Right lobe of liver (tissue), 6 donors: Measurements from ENCODE around the gene SLC16A14. TPM values are rescaled to one million over a fixed set of nuclear protein-coding genes. Genes with fewer than 3 reads are reported as not detected.

Experiments used
- ATAC-seq, 4 donors: fragments of 200-7000 bp; cut with Tn5 transposase; one replicate each; pipeline ENCODE4 v1.9.1; 2020; ENCODE audit warnings: mild to moderate bottlenecking in 4 of 4, moderate library complexity in 4 of 4
- DNase-seq, 3 donors: peaks; one replicate each; pipeline ENCODE4 v3.0.0-alpha.2; 2020
- H3K27ac ChIP-seq, 3 donors: fragments of 200-600 bp; one replicate each; pipeline ENCODE4 v1.8.0; 2022
- H3K27me3 ChIP-seq, 2 donors: fragments of 200-600 bp; one replicate each; pipeline ENCODE4 v1.8.0; 2022
- H3K36me3 ChIP-seq, 4 donors: fragments of 200-600 bp; sonication (generic) in 1 of 4; one replicate each; pipeline versions ENCODE4 v1.5.1 to v1.8.0; 2017 to 2022; ENCODE audit warnings: control low read depth in 1 of 4
- H3K4me1 ChIP-seq, 4 donors: fragments of 200-600 bp; sonication (generic) in 1 of 4; one replicate each; pipeline versions ENCODE4 v1.5.1 to v1.8.0; 2017 to 2022; ENCODE audit warnings: control low read depth in 1 of 4
- H3K4me3 ChIP-seq, 3 donors: fragments of 200-600 bp; one replicate each; pipeline ENCODE4 v1.8.0; 2022
- H3K9me3 ChIP-seq, 4 donors: fragments of 200-600 bp; sonication (generic) in 1 of 4; one replicate each; pipeline versions ENCODE4 v1.5.1 to v1.8.0; 2017 to 2022; ENCODE audit warnings: control low read depth in 1 of 4
- CTCF ChIP-seq, 4 donors: fragments of 200-600 bp in 3 of 4; fragments of 450-650 bp in 1 of 4; IDR thresholded peaks; one replicate each; pipeline versions ENCODE4 v1.5.1 to v1.8.0; 2016 to 2022; ENCODE audit warnings: antibody characterized with exemption in 4 of 4, mild to moderate bottlenecking in 2 of 4
- POLR2A ChIP-seq: fragments of 450-650 bp; IDR thresholded peaks from one replicate; pipeline ENCODE4 v1.6.1; 2017; ENCODE audit warnings: antibody characterized with exemption, mild to moderate bottlenecking
- WGBS: methylation state at CpG from one replicate; pipeline ENCODE4 v1.1.6; 2018; ENCODE audit warnings: low coverage, low lambda C conversion rate; ENCODE audit not compliant: insufficient coverage; ENCODE audit errors: missing lambda C conversion rate; 5-methylcytosine and 5-hydroxymethylcytosine counted together
- intact Hi-C, 2 donors: fragments of 100-400 bp; cut with DNase I; formaldehyde crosslinking; loops; one replicate each; pipeline versions ENCODE4 v1.11.2 to v1.14.1; 2022
- total RNA-seq, 6 experiments: library from RNA; depleted of rRNA in 2 of 6; stranded (reverse); fragments of >200 nt in 2 of 6; fragmentation: NEBNext Ultra II Directional in 3 of 6; extraction: Animal tissue kit (Norgen Biotek cat#: 25700) in 3 of 6; gene quantifications; one replicate each; pipeline versions ENCODE4 v1.1.0 to v1.2.4, GENCODE V29; 2016 to 2023
- donor health status: DM: no; HTN: yes; CAD: no.
- donor health status: DM: no; HTN: no; CAD: no.
- donor health status: DM: no; HTN: no; CAD: no.
- donor health status: DM: no; HTN: yes; CAD: no.
- donor health status: DM: no; HTN: yes; CAD: no.

The SLC16A14 gene
- total RNA-seq, 6 experiments from 2014 or later = 0.14 to 2.1 (median 0.60) TPM

GRCh38 chr2:230011617-230012016 lies 57.1 kb downstream of the SLC16A14 start:
- no peaks in the 10 kb centered on the region for H3K9me3 ChIP-seq
- WGBS = 100% methylated on average over 1 of the region's 1 CpG
- H3K27me3 ChIP-seq = no peaks in the 10 kb centered on the region
- H3K36me3 ChIP-seq = no peaks in the 10 kb centered on the region
- no peak overlapping the region for H3K4me3 ChIP-seq
- no peak overlapping the region for H3K27ac ChIP-seq
- ATAC-seq (no peak), DNase-seq (no peak)
- TF ChIP-seq CTCF (IDR thresholded peaks at IDR 0.05) = no peak
- intact Hi-C loops = no loop called here
- H3K4me1 ChIP-seq = no peaks in the 10 kb centered on the region

GRCh38 chr2:230010501-230010900 lies 58.2 kb downstream of the SLC16A14 start:
- Histone ChIP-seq H3K9me3 (no peaks in the 10 kb centered on the region), H3K4me1 (no peaks in the 10 kb centered on the region), H3K36me3 (no peaks in the 10 kb centered on the region), H3K27ac (no peak overlapping the region), H3K4me3 (no peak overlapping the region), H3K27me3 (no peaks in the 10 kb centered on the region)
- DNase-seq (no peak), ATAC-seq (no peak)
- no CpG with 5 or more reads among the region's 6 CpGs for WGBS
- no peak for TF ChIP-seq POLR2A
- no peak for TF ChIP-seq CTCF (IDR thresholded peaks at IDR 0.05)
- intact Hi-C loops = no loop called here

GRCh38 chr2:230008708-230009066 lies 60.0 kb downstream of the SLC16A14 start:
- H3K27ac ChIP-seq = no peak overlapping the region
- H3K4me3 ChIP-seq = no peak overlapping the region
- intact Hi-C loops = no loop called here
- H3K4me1 ChIP-seq = no peaks in the 10 kb centered on the region
- no peaks in the 10 kb centered on the region for H3K27me3 ChIP-seq
- no peak for TF ChIP-seq POLR2A
- TF ChIP-seq CTCF (IDR thresholded peaks at IDR 0.05) = no peak
- 80% methylated on average over 1 of the region's 1 CpG for WGBS
- DNase-seq (no peak), ATAC-seq (peak in 1 of 4 donors; percentile 22)
- H3K36me3 ChIP-seq = no peaks in the 10 kb centered on the region
- H3K9me3 ChIP-seq = no peaks in the 10 kb centered on the region

GRCh38 chr2:230007931-230008707 lies 60.6 kb downstream of the SLC16A14 start:
- ATAC-seq (peak; percentile 79 to 96 (median 92)), DNase-seq (peak; percentile 76 to 84 (median 77))
- TF ChIP-seq POLR2A (no peak), CTCF (IDR thresholded peaks at IDR 0.05) (peak; percentile 81 to 90 (median 88))
- Histone ChIP-seq H3K4me1 (no peaks in the 10 kb centered on the region), H3K27me3 (no peaks in the 10 kb centered on the region), H3K36me3 (no peaks in the 10 kb centered on the region), H3K9me3 (no peaks in the 10 kb centered on the region), H3K27ac (no peak overlapping the region), H3K4me3 (peak overlapping the region in 1 of 3 donors; percentile 5)
- intact Hi-C loops = no loop called here
- 17% methylated on average over 7 of the region's 12 CpGs for WGBS
